Measurements from ENCODE around the gene RLN1. TPM values are rescaled to one million over a fixed set of nuclear protein-coding genes. Genes with fewer than 3 reads are reported as not detected.
A peak's percentile ranks its signal among the peaks of the same experiment; 100 is the strongest.

The RLN1 gene
- total and polyA plus RNA-seq, 10 of the 15 experiments (the other 5 are each of a cell fraction or from before 2014, with no cell fraction given) = 0.80 to 2.8 (median 1.9) TPM

- TF ChIP-seq KDM1A (IDR thresholded peaks at IDR 0.05; ENCODE audit: borderline replicate concordance) (no peak), SMAD5 (IDR thresholded peaks at IDR 0.05; ENCODE audit: low read depth) (no peak), ZBTB11 (CRISPR knock-in tag; IDR thresholded peaks at IDR 0.05) (no peak), POLR2A (IDR thresholded peaks at IDR 0.05; ENCODE audit: low read depth, low read length) (no peak), CHD1 (IDR thresholded peaks at IDR 0.05; ENCODE audit: low read depth, low read length) (no peak), CEBPZ (IDR thresholded peaks at IDR 0.05; ENCODE audit: low read depth, low read length) (no peak), TCF3 (IDR thresholded peaks at IDR 0.05; ENCODE audit: borderline replicate concordance, insufficient read depth, low read depth, low read length) (no peak), SRF (IDR thresholded peaks at IDR 0.05; ENCODE audit: low read depth in 2 of 2, low read length in 2 of 2) (no peak), RAD51 (IDR thresholded peaks at IDR 0.05) (no peak), GATAD2B (conservative IDR thresholded peaks at IDR 0.05; ENCODE audit: low read depth) (no peak), CBX3 (IDR thresholded peaks at IDR 0.05; ENCODE audit: borderline replicate concordance, low read depth) (no peak), LARP7 (IDR thresholded peaks at IDR 0.05) (no peak)
- TF ChIP-seq, protein P1, sequence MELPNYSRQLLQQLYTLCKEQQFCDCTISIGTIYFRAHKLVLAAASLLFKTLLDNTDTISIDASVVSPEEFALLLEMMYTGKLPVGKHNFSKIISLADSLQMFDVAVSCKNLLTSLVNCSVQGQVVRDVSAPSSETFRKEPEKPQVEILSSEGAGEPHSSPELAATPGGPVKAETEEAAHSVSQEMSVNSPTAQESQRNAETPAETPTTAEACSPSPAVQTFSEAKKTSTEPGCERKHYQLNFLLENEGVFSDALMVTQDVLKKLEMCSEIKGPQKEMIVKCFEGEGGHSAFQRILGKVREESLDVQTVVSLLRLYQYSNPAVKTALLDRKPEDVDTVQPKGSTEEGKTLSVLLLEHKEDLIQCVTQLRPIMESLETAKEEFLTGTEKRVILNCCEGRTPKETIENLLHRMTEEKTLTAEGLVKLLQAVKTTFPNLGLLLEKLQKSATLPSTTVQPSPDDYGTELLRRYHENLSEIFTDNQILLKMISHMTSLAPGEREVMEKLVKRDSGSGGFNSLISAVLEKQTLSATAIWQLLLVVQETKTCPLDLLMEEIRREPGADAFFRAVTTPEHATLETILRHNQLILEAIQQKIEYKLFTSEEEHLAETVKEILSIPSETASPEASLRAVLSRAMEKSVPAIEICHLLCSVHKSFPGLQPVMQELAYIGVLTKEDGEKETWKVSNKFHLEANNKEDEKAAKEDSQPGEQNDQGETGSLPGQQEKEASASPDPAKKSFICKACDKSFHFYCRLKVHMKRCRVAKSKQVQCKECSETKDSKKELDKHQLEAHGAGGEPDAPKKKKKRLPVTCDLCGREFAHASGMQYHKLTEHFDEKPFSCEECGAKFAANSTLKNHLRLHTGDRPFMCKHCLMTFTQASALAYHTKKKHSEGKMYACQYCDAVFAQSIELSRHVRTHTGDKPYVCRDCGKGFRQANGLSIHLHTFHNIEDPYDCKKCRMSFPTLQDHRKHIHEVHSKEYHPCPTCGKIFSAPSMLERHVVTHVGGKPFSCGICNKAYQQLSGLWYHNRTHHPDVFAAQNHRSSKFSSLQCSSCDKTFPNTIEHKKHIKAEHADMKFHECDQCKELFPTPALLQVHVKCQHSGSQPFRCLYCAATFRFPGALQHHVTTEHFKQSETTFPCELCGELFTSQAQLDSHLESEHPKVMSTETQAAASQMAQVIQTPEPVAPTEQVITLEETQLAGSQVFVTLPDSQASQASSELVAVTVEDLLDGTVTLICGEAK (IDR thresholded peaks at IDR 0.05; ENCODE audit: borderline replicate concordance) = peak; percentile 56; the same call in 1 of the 2 replicates
- TF ChIP-seq, protein P2, sequence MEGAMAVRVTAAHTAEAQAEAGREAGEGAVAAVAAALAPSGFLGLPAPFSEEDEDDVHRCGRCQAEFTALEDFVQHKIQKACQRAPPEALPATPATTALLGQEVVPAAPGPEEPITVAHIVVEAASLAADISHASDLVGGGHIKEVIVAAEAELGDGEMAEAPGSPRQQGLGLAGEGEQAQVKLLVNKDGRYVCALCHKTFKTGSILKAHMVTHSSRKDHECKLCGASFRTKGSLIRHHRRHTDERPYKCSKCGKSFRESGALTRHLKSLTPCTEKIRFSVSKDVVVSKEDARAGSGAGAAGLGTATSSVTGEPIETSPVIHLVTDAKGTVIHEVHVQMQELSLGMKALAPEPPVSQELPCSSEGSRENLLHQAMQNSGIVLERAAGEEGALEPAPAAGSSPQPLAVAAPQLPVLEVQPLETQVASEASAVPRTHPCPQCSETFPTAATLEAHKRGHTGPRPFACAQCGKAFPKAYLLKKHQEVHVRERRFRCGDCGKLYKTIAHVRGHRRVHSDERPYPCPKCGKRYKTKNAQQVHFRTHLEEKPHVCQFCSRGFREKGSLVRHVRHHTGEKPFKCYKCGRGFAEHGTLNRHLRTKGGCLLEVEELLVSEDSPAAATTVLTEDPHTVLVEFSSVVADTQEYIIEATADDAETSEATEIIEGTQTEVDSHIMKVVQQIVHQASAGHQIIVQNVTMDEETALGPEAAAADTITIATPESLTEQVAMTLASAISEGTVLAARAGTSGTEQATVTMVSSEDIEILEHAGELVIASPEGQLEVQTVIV (IDR thresholded peaks at IDR 0.05; ENCODE audit: borderline replicate concordance, partially characterized antibody) = no peak
- TF ChIP-seq, protein P3, sequence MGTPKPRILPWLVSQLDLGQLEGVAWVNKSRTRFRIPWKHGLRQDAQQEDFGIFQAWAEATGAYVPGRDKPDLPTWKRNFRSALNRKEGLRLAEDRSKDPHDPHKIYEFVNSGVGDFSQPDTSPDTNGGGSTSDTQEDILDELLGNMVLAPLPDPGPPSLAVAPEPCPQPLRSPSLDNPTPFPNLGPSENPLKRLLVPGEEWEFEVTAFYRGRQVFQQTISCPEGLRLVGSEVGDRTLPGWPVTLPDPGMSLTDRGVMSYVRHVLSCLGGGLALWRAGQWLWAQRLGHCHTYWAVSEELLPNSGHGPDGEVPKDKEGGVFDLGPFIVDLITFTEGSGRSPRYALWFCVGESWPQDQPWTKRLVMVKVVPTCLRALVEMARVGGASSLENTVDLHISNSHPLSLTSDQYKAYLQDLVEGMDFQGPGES (IDR thresholded peaks at IDR 0.05) = no peak
Observed at GRCh38 chr9:5364294-5365024, 24.8 kb upstream of the RLN1 start (continued).
